Neuronal stem cell (in vitro differentiated cells): ENCODE results near the gene HPCAL4.

Source experiments
- DNase-seq: peaks from one replicate; pipeline ENCODE4 v3.0.0-alpha.2; 2013; ENCODE audit warnings: low spot score
- H2AFZ ChIP-seq: one replicate; pipeline ENCODE4 v1.6.1; 2013; ENCODE audit warnings: mild to moderate bottlenecking, low read length, inconsistent platforms
- H2AK5ac ChIP-seq: 2 replicates; pipeline ENCODE4 v1.6.1; 2013; ENCODE audit warnings: low read depth, mild to moderate bottlenecking, inconsistent platforms, low read length, moderate library complexity, mixed read lengths
- H2BK120ac ChIP-seq: 2 replicates; pipeline ENCODE4 v1.6.1; 2013; ENCODE audit warnings: low read depth, mild to moderate bottlenecking, inconsistent platforms, low read length, moderate library complexity, mixed read lengths
- H2BK12ac ChIP-seq: one replicate; pipeline ENCODE4 v1.6.1; 2013; ENCODE audit warnings: low read length, inconsistent platforms
- H2BK15ac ChIP-seq: 2 replicates; pipeline ENCODE4 v1.6.1; 2013; ENCODE audit warnings: mild to moderate bottlenecking, low read length, inconsistent platforms, mixed read lengths
- H2BK5ac ChIP-seq: one replicate; pipeline ENCODE4 v1.6.1; 2013; ENCODE audit warnings: inconsistent platforms, mild to moderate bottlenecking, low read length, moderate library complexity
- H3K14ac ChIP-seq: one replicate; pipeline ENCODE4 v1.6.1; 2013; ENCODE audit warnings: low read length, inconsistent platforms
- H3K18ac ChIP-seq: 2 replicates; pipeline ENCODE4 v1.6.1; 2013; ENCODE audit warnings: low read length, inconsistent platforms
- H3K23ac ChIP-seq: 2 replicates; pipeline ENCODE4 v1.6.1; 2013; ENCODE audit warnings: low read depth, mild to moderate bottlenecking, mixed read lengths, low read length, inconsistent platforms; ENCODE audit not compliant: poor library complexity
- H3K27ac ChIP-seq: replicated peaks from 3 replicates; pipeline ENCODE4 v1.5.1; 2013; ENCODE audit warnings: low read length, inconsistent platforms
- H3K27me3 ChIP-seq, 3 experiments: 2 replicates each; pipeline ENCODE4 v1.6.1; 2013; ENCODE audit warnings: low read length in 3 of 3, mild to moderate bottlenecking in 2 of 3, inconsistent platforms in 1 of 3, low read depth in 1 of 3, mixed read lengths in 1 of 3, moderate library complexity in 1 of 3; ENCODE audit not compliant: control insufficient read depth in 3 of 3, insufficient read depth in 3 of 3
- H3K36me3 ChIP-seq, 2 donors: replicated peaks in 1 of 2; 2 replicates each; pipeline ENCODE4 v1.6.1; 2013; ENCODE audit warnings: low read length in 2 of 2; ENCODE audit not compliant: control insufficient read depth in 2 of 2, insufficient read depth in 2 of 2
- H3K4ac ChIP-seq: 2 replicates; pipeline ENCODE4 v1.6.1; 2013; ENCODE audit warnings: inconsistent platforms, mild to moderate bottlenecking, low read length, moderate library complexity
- H3K4me1 ChIP-seq, 2 donors: 1 replicate in 1 of 2; 2 replicates in 1 of 2; pipeline ENCODE4 v1.6.1; 2013; ENCODE audit warnings: low read length in 2 of 2, low read depth in 1 of 2; ENCODE audit not compliant: control insufficient read depth in 2 of 2, insufficient read depth in 1 of 2
- H3K4me2 ChIP-seq: one replicate; pipeline ENCODE4 v1.6.1; 2013; ENCODE audit warnings: mild to moderate bottlenecking, low read length, inconsistent platforms; ENCODE audit not compliant: insufficient read depth, poor library complexity, severe bottlenecking
- H3K4me3 ChIP-seq, 2 donors: 2 replicates each; pipeline ENCODE4 v1.5.1; 2013; ENCODE audit warnings: low read length in 2 of 2, mild to moderate bottlenecking in 2 of 2, inconsistent platforms in 1 of 2, moderate library complexity in 1 of 2
- H3K79me1 ChIP-seq: one replicate; pipeline ENCODE4 v1.6.1; 2013; ENCODE audit warnings: low read depth, mild to moderate bottlenecking, inconsistent platforms, low read length, moderate library complexity
- H3K9ac ChIP-seq: one replicate; pipeline ENCODE4 v1.6.1; 2013; ENCODE audit warnings: mild to moderate bottlenecking, low read depth, low read length, inconsistent platforms; ENCODE audit not compliant: poor library complexity
- H3K9me3 ChIP-seq, 2 donors: replicated peaks in 1 of 2; 2 replicates each; pipeline versions ENCODE3 to v1.6.1; 2013; ENCODE audit warnings: low read length in 2 of 2, mild to moderate bottlenecking in 2 of 2, inconsistent platforms in 1 of 2, low read depth in 1 of 2, mixed read lengths in 1 of 2, moderate library complexity in 1 of 2; ENCODE audit not compliant: control insufficient read depth in 2 of 2, insufficient read depth in 1 of 2
- H4K8ac ChIP-seq: one replicate; pipeline ENCODE4 v1.6.1; 2013; ENCODE audit warnings: low read depth, mild to moderate bottlenecking, inconsistent platforms, low read length, moderate library complexity
- H4K91ac ChIP-seq: one replicate; pipeline ENCODE4 v1.6.1; 2013; ENCODE audit warnings: low read length, low read depth, mild to moderate bottlenecking, inconsistent platforms; ENCODE audit not compliant: poor library complexity
- WGBS, 2 donors: extraction: QIAGEN DNeasy Blood & Tissue Kit; methylation state at CpG; one replicate each; pipeline ENCODE4 v1.1.7; 2013; ENCODE audit warnings: missing lambda C conversion rate in 2 of 2, mixed read lengths in 1 of 2; ENCODE audit not compliant: insufficient read length in 2 of 2, insufficient replicate concordance in 1 of 2; ENCODE audit errors: extremely low coverage in 2 of 2; 5-methylcytosine and 5-hydroxymethylcytosine counted together

Gene HPCAL4

GRCh38 chr1:39668111-39668510 is 23.1 kb downstream of the HPCAL4 start:
- no peak overlapping the region for H2AK5ac ChIP-seq
- no peak overlapping the region for H3K27ac ChIP-seq
- H2AFZ ChIP-seq = no peak overlapping the region
- H3K4me2 ChIP-seq = no peak overlapping the region
- no peak for DNase-seq
- H3K36me3 ChIP-seq = no peaks in the 10 kb centered on the region
- H2BK12ac ChIP-seq = no peak overlapping the region
- no peak overlapping the region for H3K18ac ChIP-seq
- no peak overlapping the region for H2BK120ac ChIP-seq
- H3K4me3 ChIP-seq = no peak overlapping the region
- H4K8ac ChIP-seq = no peak overlapping the region
- H3K14ac ChIP-seq = no peak overlapping the region
- peaks cover 6 to 73% (median 56%) of the 10 kb centered on the region in 3 experiments for H3K27me3 ChIP-seq
- no CpG with 5 or more reads among the region's 3 CpGs for WGBS, 2 donors
- no peak overlapping the region for H4K91ac ChIP-seq
- no peak overlapping the region for H3K23ac ChIP-seq
- H3K79me1 ChIP-seq = no peaks in the 10 kb centered on the region
- no peak overlapping the region for H2BK15ac ChIP-seq
- H3K9ac ChIP-seq = no peak overlapping the region
- no peak overlapping the region for H2BK5ac ChIP-seq
- no peak overlapping the region for H3K4ac ChIP-seq
- H3K9me3 ChIP-seq = peaks cover 0 to 1% of the 10 kb centered on the region in 2 donors
- peaks cover 5 to 8% of the 10 kb centered on the region in 2 donors for H3K4me1 ChIP-seq

DNA sequence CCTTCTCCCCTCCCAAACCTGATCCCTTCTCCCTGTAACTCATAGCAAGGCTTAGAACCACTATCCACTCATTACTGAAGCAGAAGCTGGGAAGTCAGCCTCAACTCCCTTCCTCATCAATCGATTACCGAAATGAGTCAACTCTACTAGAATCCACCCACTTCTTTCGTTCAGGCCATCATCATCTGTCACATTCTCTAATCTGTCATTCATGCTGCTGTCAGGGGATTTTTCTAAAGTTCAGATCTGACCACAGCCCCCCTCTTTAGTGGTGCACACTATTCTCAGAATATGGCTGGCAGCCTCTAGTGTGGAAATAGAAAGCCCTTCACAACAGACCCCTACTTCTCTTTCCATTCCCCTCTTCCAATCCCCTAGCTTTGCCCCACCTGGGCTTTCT is 24.5 kb downstream of the HPCAL4 start:
- Histone ChIP-seq H3K27ac (no peak overlapping the region), H3K79me1 (no peaks in the 10 kb centered on the region)
- no CpG with 5 or more reads among the region's 3 CpGs for WGBS, 2 donors

DNA sequence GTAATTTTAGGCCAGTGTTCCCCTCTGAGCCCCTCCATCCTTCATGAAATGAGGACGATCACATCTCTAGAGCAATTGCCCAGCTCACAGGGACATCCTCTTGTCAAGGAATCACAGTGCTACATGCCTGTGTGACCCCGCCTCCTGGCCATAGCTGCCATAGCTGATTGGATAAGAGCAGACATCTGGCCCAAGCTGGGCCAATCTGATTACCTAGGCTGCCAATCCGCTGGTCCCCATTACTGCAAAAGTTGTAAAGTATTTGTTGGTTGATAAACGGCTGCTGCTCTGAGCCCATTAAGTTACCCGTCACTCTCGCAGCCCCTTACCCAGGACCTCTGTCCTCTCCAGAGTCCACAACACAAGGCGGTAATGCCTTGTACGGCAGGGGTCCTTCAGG is 27.7 kb downstream of the HPCAL4 start:
- Histone ChIP-seq H3K4me2 (no peak overlapping the region), H2BK15ac (no peak overlapping the region), H2BK5ac (no peak overlapping the region), H3K27ac (no peak overlapping the region), H2BK120ac (no peak overlapping the region), H3K9ac (no peak overlapping the region), H3K27me3 (peaks cover 0 to 49% (median 17%) of the 10 kb centered on the region in 3 experiments), H3K79me1 (no peaks in the 10 kb centered on the region), H2AFZ (no peak overlapping the region), H3K4ac (no peak overlapping the region), H3K4me1 (no peaks in the 10 kb centered on the region), H3K36me3 (no peaks in the 10 kb centered on the region), H3K4me3 (no peak overlapping the region), H4K8ac (no peak overlapping the region), H3K23ac (no peak overlapping the region), H2AK5ac (no peak overlapping the region), H2BK12ac (no peak overlapping the region), H3K14ac (no peak overlapping the region), H3K9me3 (no peaks in the 10 kb centered on the region), H3K18ac (no peak overlapping the region), H4K91ac (no peak overlapping the region)
- WGBS, 2 donors = no CpG with 5 or more reads among the region's 8 CpGs
- no peak for DNase-seq

More for the DNA sequence above, 24.5 kb downstream of the HPCAL4 start:
- DNase-seq = no peak
- H3K4me1 ChIP-seq = peaks cover 5 to 6% of the 10 kb centered on the region in 2 donors
- no peaks in the 10 kb centered on the region for H3K36me3 ChIP-seq
- no peak overlapping the region for H3K4ac ChIP-seq
- H4K8ac ChIP-seq = no peak overlapping the region
- no peak overlapping the region for H3K9ac ChIP-seq
- H2BK15ac ChIP-seq = no peak overlapping the region
- H3K18ac ChIP-seq = no peak overlapping the region
- no peak overlapping the region for H2BK5ac ChIP-seq
- H2BK120ac ChIP-seq = no peak overlapping the region
- no peak overlapping the region for H2AK5ac ChIP-seq
- no peak overlapping the region for H4K91ac ChIP-seq
- H3K4me3 ChIP-seq = no peak overlapping the region
- no peak overlapping the region for H3K14ac ChIP-seq
- no peak overlapping the region for H3K23ac ChIP-seq
- no peak overlapping the region for H2BK12ac ChIP-seq
- H3K4me2 ChIP-seq = no peak overlapping the region
- H2AFZ ChIP-seq = no peak overlapping the region
- H3K27me3 ChIP-seq = peaks cover 6 to 65% (median 43%) of the 10 kb centered on the region in 3 experiments
- H3K9me3 ChIP-seq = peaks cover 0 to 1% of the 10 kb centered on the region in 2 donors

DNA sequence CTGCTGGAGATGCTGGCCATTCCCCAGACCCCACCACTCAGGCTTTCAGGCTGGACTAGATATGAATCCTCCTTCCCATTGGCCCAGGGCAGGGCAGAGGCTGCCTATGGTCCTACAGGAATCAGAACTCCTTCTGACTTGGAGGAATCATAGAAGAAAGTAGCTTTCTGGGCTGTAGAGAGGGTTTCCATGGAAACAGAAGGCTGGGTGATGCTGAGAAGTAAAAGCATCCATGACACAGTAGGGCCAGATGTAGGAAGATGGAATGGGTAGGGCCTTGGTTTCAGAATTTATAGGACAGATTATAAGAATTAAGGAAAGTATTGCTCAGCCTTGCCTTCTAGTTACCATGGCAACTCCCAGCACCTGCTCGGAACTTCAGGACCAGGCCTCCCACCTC is 28.4 kb downstream of the HPCAL4 start:
- no peaks in the 10 kb centered on the region for H3K36me3 ChIP-seq
- DNase-seq = no peak
- H3K14ac ChIP-seq = no peak overlapping the region
- no peak overlapping the region for H2AK5ac ChIP-seq
- H3K4ac ChIP-seq = no peak overlapping the region
- no peak overlapping the region for H4K8ac ChIP-seq
- no peak overlapping the region for H3K18ac ChIP-seq
- WGBS, 2 donors = no CpG with 5 or more reads among the region's 1 CpG
- no peak overlapping the region for H3K23ac ChIP-seq
- no peak overlapping the region for H3K4me2 ChIP-seq
- H3K27ac ChIP-seq = no peak overlapping the region
- no peak overlapping the region for H4K91ac ChIP-seq
- peaks cover 0 to 42% (median 10%) of the 10 kb centered on the region in 3 experiments for H3K27me3 ChIP-seq
- H3K4me1 ChIP-seq = peaks cover under 1 to 2% of the 10 kb centered on the region in 2 donors
- H2BK5ac ChIP-seq = no peak overlapping the region
- H3K79me1 ChIP-seq = no peaks in the 10 kb centered on the region
- no peak overlapping the region for H3K9ac ChIP-seq
- no peaks in the 10 kb centered on the region for H3K9me3 ChIP-seq
- no peak overlapping the region for H2AFZ ChIP-seq
- no peak overlapping the region for H2BK15ac ChIP-seq
- H3K4me3 ChIP-seq = no peak overlapping the region
- H2BK120ac ChIP-seq = no peak overlapping the region
- no peak overlapping the region for H2BK12ac ChIP-seq
